Measurements from ENCODE around the gene ARHGAP22. TPM values are rescaled to one million over a fixed set of nuclear protein-coding genes. Genes with fewer than 3 reads are reported as not detected.

Gene ARHGAP22
- total RNA-seq, 2 experiments from 2014 or later = 0.25 TPM; not detected in 1

GRCh38 chr10:48548531-48549135, 56.2 kb downstream of the ARHGAP22 start:
- Mint-ChIP-seq H3K27me3 (peaks cover 3% of the 10 kb centered on the region), H3K36me3 (ENCODE audit: low read depth) (no peaks in the 10 kb centered on the region), H3K4me3 (no peak overlapping the region), H3K9me3 (no peaks in the 10 kb centered on the region), H3K27ac (no peak overlapping the region), H3K4me1 (no peaks in the 10 kb centered on the region)
- DNase-seq = no peak
- ChIA-PET CTCF (interaction anchor here (9.9 kb wide), 1 partner anchor 108 kb away, joined by 98 read pairs; no protein-coding TSS in a partner anchor), POLR2A (no interaction called here)

GRCh38 chr10:48547981-48548380, 56.9 kb downstream of the ARHGAP22 start:
- H3K4me3 Mint-ChIP-seq = no peak overlapping the region
- peaks cover 3% of the 10 kb centered on the region for H3K27me3 Mint-ChIP-seq
- ChIA-PET POLR2A (no interaction called here), CTCF (interaction anchor here (9.9 kb wide), 1 partner anchor 109 kb away, joined by 98 read pairs; no protein-coding TSS in a partner anchor)
- no peak for DNase-seq
- no peaks in the 10 kb centered on the region for H3K9me3 Mint-ChIP-seq
- no peaks in the 10 kb centered on the region for H3K36me3 Mint-ChIP-seq (ENCODE audit: low read depth)
- H3K27ac Mint-ChIP-seq = no peak overlapping the region
- H3K4me1 Mint-ChIP-seq = no peaks in the 10 kb centered on the region

GRCh38 chr10:48547061-48547895, 57.6 kb downstream of the ARHGAP22 start:
- H3K27ac Mint-ChIP-seq = no peak overlapping the region
- H3K9me3 Mint-ChIP-seq = no peaks in the 10 kb centered on the region
- DNase-seq = no peak
- no peaks in the 10 kb centered on the region for H3K36me3 Mint-ChIP-seq (ENCODE audit: low read depth)
- no peak overlapping the region for H3K4me3 Mint-ChIP-seq
- H3K27me3 Mint-ChIP-seq = peaks cover 3% of the 10 kb centered on the region
- POLR2A ChIA-PET = no interaction called here
- no peaks in the 10 kb centered on the region for H3K4me1 Mint-ChIP-seq
- CTCF ChIA-PET = interaction anchor here (0.6 to 9.9 kb wide), 2 partner anchors 109 to 137 kb away, joined by 3 to 98 read pairs; no protein-coding TSS in a partner anchor

- Mint-ChIP-seq H3K27me3 (peaks cover 3% of the 10 kb centered on the region), H3K27ac (no peak overlapping the region), H3K9me3 (no peaks in the 10 kb centered on the region), H3K4me3 (no peak overlapping the region), H3K36me3 (ENCODE audit: low read depth) (no peaks in the 10 kb centered on the region), H3K4me1 (no peaks in the 10 kb centered on the region)
- DNase-seq = no peak
- ChIA-PET CTCF (interaction anchor here (1.3 to 9.9 kb wide), 2 partner anchors 110 to 111 kb away, joined by 3 to 98 read pairs; no protein-coding TSS in a partner anchor), POLR2A (interaction anchor here (0.6 kb wide), 1 partner anchor 129 kb away, joined by 3 read pairs; no protein-coding TSS in a partner anchor)
Observed at GRCh38 chr10:48545462-48546145, 59.3 kb downstream of the ARHGAP22 start.

- Mint-ChIP-seq H3K36me3 (ENCODE audit: low read depth) (no peaks in the 10 kb centered on the region), H3K4me3 (no peak overlapping the region), H3K4me1 (no peaks in the 10 kb centered on the region), H3K27me3 (peaks cover 1% of the 10 kb centered on the region), H3K9me3 (no peaks in the 10 kb centered on the region), H3K27ac (no peak overlapping the region)
- DNase-seq = no peak
- CTCF ChIA-PET = no interaction called here
- POLR2A ChIA-PET = no interaction called here
Observed at GRCh38 chr10:48543182-48543844, 61.6 kb downstream of the ARHGAP22 start.

- Mint-ChIP-seq H3K9me3 (no peaks in the 10 kb centered on the region), H3K36me3 (ENCODE audit: low read depth) (no peaks in the 10 kb centered on the region), H3K4me1 (no peaks in the 10 kb centered on the region), H3K27ac (no peak overlapping the region), H3K27me3 (peaks cover 1% of the 10 kb centered on the region), H3K4me3 (no peak overlapping the region)
- POLR2A ChIA-PET = no interaction called here
- CTCF ChIA-PET = interaction anchor here (1.0 kb wide), 1 partner anchor 114 kb away, joined by 3 read pairs; no protein-coding TSS in a partner anchor
- DNase-seq = no peak
Observed at GRCh38 chr10:48542471-48543181, 62.2 kb downstream of the ARHGAP22 start.

GRCh38 chr10:48541144-48541795, 63.6 kb downstream of the ARHGAP22 start:
- H3K4me3 Mint-ChIP-seq = no peak overlapping the region
- H3K9me3 Mint-ChIP-seq = no peaks in the 10 kb centered on the region
- H3K27ac Mint-ChIP-seq = no peak overlapping the region
- DNase-seq = no peak
- no peaks in the 10 kb centered on the region for H3K4me1 Mint-ChIP-seq
- H3K27me3 Mint-ChIP-seq = peaks cover 1% of the 10 kb centered on the region
- no peaks in the 10 kb centered on the region for H3K36me3 Mint-ChIP-seq (ENCODE audit: low read depth)
- ChIA-PET POLR2A (no interaction called here), CTCF (no interaction called here)

GRCh38 chr10:48538611-48539010, 66.3 kb downstream of the ARHGAP22 start:
- POLR2A ChIA-PET = no interaction called here
- Mint-ChIP-seq H3K27ac (no peak overlapping the region), H3K4me3 (no peak overlapping the region), H3K9me3 (no peaks in the 10 kb centered on the region), H3K36me3 (ENCODE audit: low read depth) (no peaks in the 10 kb centered on the region), H3K4me1 (no peaks in the 10 kb centered on the region), H3K27me3 (no peaks in the 10 kb centered on the region)
- CTCF ChIA-PET = interaction anchor here (1.2 to 1.6 kb wide), 2 partner anchors 12 to 118 kb away, joined by 3 to 8 read pairs; no protein-coding TSS in a partner anchor
- DNase-seq = no peak

GRCh38 chr10:48536916-48537890, 67.7 kb downstream of the ARHGAP22 start:
- Mint-ChIP-seq H3K36me3 (ENCODE audit: low read depth) (no peaks in the 10 kb centered on the region), H3K27me3 (no peaks in the 10 kb centered on the region), H3K4me3 (no peak overlapping the region), H3K27ac (no peak overlapping the region), H3K4me1 (no peaks in the 10 kb centered on the region), H3K9me3 (no peaks in the 10 kb centered on the region)
- ChIA-PET POLR2A (no interaction called here), CTCF (interaction anchor here (1.6 kb wide), 1 partner anchor 119 kb away, joined by 8 read pairs; no protein-coding TSS in a partner anchor)
- no peak for DNase-seq

GRCh38 chr10:48536156-48536500, 68.7 kb downstream of the ARHGAP22 start:
- Mint-ChIP-seq H3K4me1 (no peaks in the 10 kb centered on the region), H3K27ac (no peak overlapping the region), H3K9me3 (no peaks in the 10 kb centered on the region), H3K4me3 (no peak overlapping the region), H3K27me3 (peaks cover under 1% of the 10 kb centered on the region), H3K36me3 (ENCODE audit: low read depth) (no peaks in the 10 kb centered on the region)
- ChIA-PET CTCF (no interaction called here), POLR2A (no interaction called here)
- no peak for DNase-seq

- no peak overlapping the region for H3K27ac Mint-ChIP-seq
- no peak overlapping the region for H3K4me3 Mint-ChIP-seq
- H3K9me3 Mint-ChIP-seq = no peaks in the 10 kb centered on the region
- POLR2A ChIA-PET = no interaction called here
- peaks cover 3% of the 10 kb centered on the region for H3K27me3 Mint-ChIP-seq
- CTCF ChIA-PET = no interaction called here
- no peak for DNase-seq
- no peaks in the 10 kb centered on the region for H3K4me1 Mint-ChIP-seq
- no peaks in the 10 kb centered on the region for H3K36me3 Mint-ChIP-seq (ENCODE audit: low read depth)
Observed at GRCh38 chr10:48535416-48536155, 69.3 kb downstream of the ARHGAP22 start.

Data from activated CD4-positive, alpha-beta memory T cell treated with anti-CD3 and anti-CD28 coated beads, Interleukin-2, amount 10 ng/mL, durations not matched to agents 7 days and 5 days (primary cell).